Cerebellar cortex (tissue), 1 donor: Measurements from ENCODE around the gene ZNF394.

ENCODE experiments used
- DNase-seq: peaks from one replicate; pipeline ENCODE4 v3.0.0-alpha.2; 2015; ENCODE audit warnings: low spot score

Gene ZNF394

DNA sequence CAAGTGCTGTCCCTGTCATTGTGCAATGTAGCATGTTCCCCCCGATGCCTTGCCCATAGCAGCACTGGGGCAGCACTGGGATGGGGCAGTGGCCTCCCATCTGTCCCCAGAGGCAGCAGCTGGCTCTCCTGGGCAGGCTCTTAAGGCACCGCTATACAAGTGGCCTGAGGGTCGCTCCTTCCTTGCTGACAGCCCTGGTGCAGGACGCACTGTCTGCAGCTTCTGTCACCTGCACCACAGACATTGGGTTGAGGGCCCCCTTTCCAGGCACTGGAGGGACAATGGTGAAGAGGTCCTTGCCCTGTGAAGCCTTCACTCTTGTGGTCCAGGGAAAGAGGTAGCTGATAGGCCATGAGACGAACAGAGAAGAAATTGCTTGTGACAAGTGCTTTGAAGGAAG lies 50.8 kb downstream of the ZNF394 start:
- no peak for DNase-seq

DNA sequence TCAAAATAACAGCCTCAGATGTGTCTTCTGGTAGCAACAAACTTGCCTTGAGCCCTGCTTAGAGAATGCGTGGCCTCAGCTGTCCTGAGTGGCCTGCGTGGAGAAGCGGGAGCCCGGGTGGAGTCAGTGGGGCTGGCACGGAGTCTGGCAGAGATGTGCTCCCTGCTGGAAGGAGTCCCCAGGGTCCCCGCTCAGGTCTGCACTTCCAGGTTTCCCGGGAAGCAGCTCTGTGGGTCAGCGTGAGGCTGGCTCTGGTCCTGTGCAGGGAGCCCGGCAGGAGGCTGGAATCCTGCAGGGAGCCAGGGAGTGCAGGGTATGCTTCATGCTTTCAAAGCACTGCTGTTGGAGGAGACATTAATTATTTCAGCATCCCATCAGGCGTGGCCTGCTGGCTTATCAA lies 51.2 kb downstream of the ZNF394 start:
- no peak for DNase-seq

GRCh38 chr7:99447943-99448342 lies 52.1 kb downstream of the ZNF394 start:
- no peak for DNase-seq

DNA sequence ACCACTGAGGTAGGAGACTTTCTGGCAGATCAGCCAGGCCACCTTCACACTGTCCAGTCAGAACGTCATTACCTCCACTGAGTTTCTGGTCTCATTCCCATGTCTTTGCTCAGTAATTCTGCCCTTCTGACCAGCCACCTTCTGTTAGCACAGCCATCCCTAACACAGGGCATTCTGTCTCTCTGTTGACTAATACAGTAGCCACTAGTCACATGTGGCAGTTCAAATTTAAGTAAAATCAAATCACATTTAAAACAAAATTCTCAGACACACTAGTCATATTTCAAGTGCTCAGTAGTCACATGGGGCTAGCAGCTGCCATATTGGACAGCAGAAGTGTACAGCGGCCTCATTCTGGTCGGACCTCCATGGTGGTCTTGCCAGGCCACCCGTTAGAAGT lies 54.0 kb downstream of the ZNF394 start:
- no peak for DNase-seq
